ENCODE measurements around the gene ACTR3C.

Gene ACTR3C

GRCh38 chr7:150340875-150341262, 17.5 kb upstream of the ACTR3C start:
- Histone ChIP-seq H3K4me1 (ENCODE audit: control insufficient read depth, insufficient read depth, low read length) (peaks cover 13% of the 10 kb centered on the region), H3K9me3 (ENCODE audit: control insufficient read depth, low read length) (peaks cover 21% of the 10 kb centered on the region), H3K27me3 (replicated peaks; ENCODE audit: control insufficient read depth, insufficient read depth, low read length) (peaks cover 21% of the 10 kb centered on the region), H3K36me3 (ENCODE audit: control insufficient read depth, insufficient read depth, low read length, severe bottlenecking) (no peaks in the 10 kb centered on the region), H3K4me3 (ENCODE audit: low read length) (peak overlapping the region; percentile 47), H3K9ac (ENCODE audit: low read length) (peak overlapping the region; percentile 46)
- no peak for DNase-seq (ENCODE audit: low read depth)

- peaks cover 21% of the 10 kb centered on the region for H3K27me3 ChIP-seq (replicated peaks; ENCODE audit: control insufficient read depth, insufficient read depth, low read length)
- H3K4me3 ChIP-seq (ENCODE audit: low read length): peak overlapping the region; percentile 64
- no peaks in the 10 kb centered on the region for H3K36me3 ChIP-seq (ENCODE audit: control insufficient read depth, insufficient read depth, low read length, severe bottlenecking)
- H3K9me3 ChIP-seq (ENCODE audit: control insufficient read depth, low read length): peaks cover 20% of the 10 kb centered on the region
- H3K4me1 ChIP-seq (ENCODE audit: control insufficient read depth, insufficient read depth, low read length): peaks cover 19% of the 10 kb centered on the region
- no peak overlapping the region for H3K9ac ChIP-seq (ENCODE audit: low read length)
- peak; percentile 23 for DNase-seq (ENCODE audit: low read depth)
Observed at GRCh38 chr7:150340024-150340749, 16.8 kb upstream of the ACTR3C start.

GRCh38 chr7:150339409-150339809, 16.1 kb upstream of the ACTR3C start:
- H3K4me3 ChIP-seq (ENCODE audit: low read length): no peak overlapping the region
- H3K27me3 ChIP-seq (replicated peaks; ENCODE audit: control insufficient read depth, insufficient read depth, low read length): peaks cover 21% of the 10 kb centered on the region
- H3K9me3 ChIP-seq (ENCODE audit: control insufficient read depth, low read length): peaks cover 12% of the 10 kb centered on the region
- no peak overlapping the region for H3K9ac ChIP-seq (ENCODE audit: low read length)
- DNase-seq (ENCODE audit: low read depth): no peak
- H3K4me1 ChIP-seq (ENCODE audit: control insufficient read depth, insufficient read depth, low read length): peaks cover 23% of the 10 kb centered on the region
- no peaks in the 10 kb centered on the region for H3K36me3 ChIP-seq (ENCODE audit: control insufficient read depth, insufficient read depth, low read length, severe bottlenecking)

- H3K9ac ChIP-seq (ENCODE audit: low read length): no peak overlapping the region
- no peak for DNase-seq (ENCODE audit: low read depth)
- peaks cover 29% of the 10 kb centered on the region for H3K27me3 ChIP-seq (replicated peaks; ENCODE audit: control insufficient read depth, insufficient read depth, low read length)
- H3K4me3 ChIP-seq (ENCODE audit: low read length): no peak overlapping the region
- no peaks in the 10 kb centered on the region for H3K36me3 ChIP-seq (ENCODE audit: control insufficient read depth, insufficient read depth, low read length, severe bottlenecking)
- peaks cover 1% of the 10 kb centered on the region for H3K9me3 ChIP-seq (ENCODE audit: control insufficient read depth, low read length)
- H3K4me1 ChIP-seq (ENCODE audit: control insufficient read depth, insufficient read depth, low read length): peaks cover 23% of the 10 kb centered on the region
Observed at GRCh38 chr7:150338166-150338829, 15.0 kb upstream of the ACTR3C start.

- Histone ChIP-seq H3K36me3 (ENCODE audit: control insufficient read depth, insufficient read depth, low read length, severe bottlenecking) (no peaks in the 10 kb centered on the region), H3K9me3 (ENCODE audit: control insufficient read depth, low read length) (no peaks in the 10 kb centered on the region), H3K4me1 (ENCODE audit: control insufficient read depth, insufficient read depth, low read length) (peaks cover 23% of the 10 kb centered on the region), H3K9ac (ENCODE audit: low read length) (no peak overlapping the region), H3K4me3 (ENCODE audit: low read length) (no peak overlapping the region), H3K27me3 (replicated peaks; ENCODE audit: control insufficient read depth, insufficient read depth, low read length) (peaks cover 29% of the 10 kb centered on the region)
- no peak for DNase-seq (ENCODE audit: low read depth)
Observed at GRCh38 chr7:150337659-150338081, 14.3 kb upstream of the ACTR3C start.

- H3K4me1 ChIP-seq (ENCODE audit: control insufficient read depth, insufficient read depth, low read length): peaks cover 23% of the 10 kb centered on the region
- no peaks in the 10 kb centered on the region for H3K36me3 ChIP-seq (ENCODE audit: control insufficient read depth, insufficient read depth, low read length, severe bottlenecking)
- no peaks in the 10 kb centered on the region for H3K9me3 ChIP-seq (ENCODE audit: control insufficient read depth, low read length)
- peaks cover 24% of the 10 kb centered on the region for H3K27me3 ChIP-seq (replicated peaks; ENCODE audit: control insufficient read depth, insufficient read depth, low read length)
- no peak for DNase-seq (ENCODE audit: low read depth)
- H3K9ac ChIP-seq (ENCODE audit: low read length): no peak overlapping the region
- no peak overlapping the region for H3K4me3 ChIP-seq (ENCODE audit: low read length)
Observed at GRCh38 chr7:150337179-150337578, 13.8 kb upstream of the ACTR3C start.

- H3K36me3 ChIP-seq (ENCODE audit: control insufficient read depth, insufficient read depth, low read length, severe bottlenecking): no peaks in the 10 kb centered on the region
- H3K4me3 ChIP-seq (ENCODE audit: low read length): no peak overlapping the region
- H3K4me1 ChIP-seq (ENCODE audit: control insufficient read depth, insufficient read depth, low read length): peaks cover 23% of the 10 kb centered on the region
- H3K9me3 ChIP-seq (ENCODE audit: control insufficient read depth, low read length): no peaks in the 10 kb centered on the region
- peaks cover 20% of the 10 kb centered on the region for H3K27me3 ChIP-seq (replicated peaks; ENCODE audit: control insufficient read depth, insufficient read depth, low read length)
- H3K9ac ChIP-seq (ENCODE audit: low read length): no peak overlapping the region
- DNase-seq (ENCODE audit: low read depth): no peak
Observed at GRCh38 chr7:150336746-150337145, 13.4 kb upstream of the ACTR3C start.

- no peak for DNase-seq (ENCODE audit: low read depth)
- Histone ChIP-seq H3K4me1 (ENCODE audit: control insufficient read depth, insufficient read depth, low read length) (peaks cover 23% of the 10 kb centered on the region), H3K9ac (ENCODE audit: low read length) (peak overlapping the region; percentile 20), H3K4me3 (ENCODE audit: low read length) (no peak overlapping the region), H3K27me3 (replicated peaks; ENCODE audit: control insufficient read depth, insufficient read depth, low read length) (peaks cover 21% of the 10 kb centered on the region), H3K9me3 (ENCODE audit: control insufficient read depth, low read length) (no peaks in the 10 kb centered on the region), H3K36me3 (ENCODE audit: control insufficient read depth, insufficient read depth, low read length, severe bottlenecking) (no peaks in the 10 kb centered on the region)
Observed at GRCh38 chr7:150335774-150336112, 12.4 kb upstream of the ACTR3C start.

GRCh38 chr7:150335108-150335773, 11.9 kb upstream of the ACTR3C start:
- peak; percentile 72 for DNase-seq (ENCODE audit: low read depth)
- H3K4me1 ChIP-seq (ENCODE audit: control insufficient read depth, insufficient read depth, low read length): peaks cover 20% of the 10 kb centered on the region
- peaks cover 24% of the 10 kb centered on the region for H3K27me3 ChIP-seq (replicated peaks; ENCODE audit: control insufficient read depth, insufficient read depth, low read length)
- no peaks in the 10 kb centered on the region for H3K36me3 ChIP-seq (ENCODE audit: control insufficient read depth, insufficient read depth, low read length, severe bottlenecking)
- H3K4me3 ChIP-seq (ENCODE audit: low read length): no peak overlapping the region
- H3K9ac ChIP-seq (ENCODE audit: low read length): peak overlapping the region; percentile 20
- H3K9me3 ChIP-seq (ENCODE audit: control insufficient read depth, low read length): no peaks in the 10 kb centered on the region

GRCh38 chr7:150334108-150334507, 10.8 kb upstream of the ACTR3C start:
- H3K4me1 ChIP-seq (ENCODE audit: control insufficient read depth, insufficient read depth, low read length): peaks cover 14% of the 10 kb centered on the region
- H3K36me3 ChIP-seq (ENCODE audit: control insufficient read depth, insufficient read depth, low read length, severe bottlenecking): no peaks in the 10 kb centered on the region
- DNase-seq (ENCODE audit: low read depth): no peak
- H3K4me3 ChIP-seq (ENCODE audit: low read length): no peak overlapping the region
- H3K27me3 ChIP-seq (replicated peaks; ENCODE audit: control insufficient read depth, insufficient read depth, low read length): peaks cover 15% of the 10 kb centered on the region
- H3K9ac ChIP-seq (ENCODE audit: low read length): no peak overlapping the region
- no peaks in the 10 kb centered on the region for H3K9me3 ChIP-seq (ENCODE audit: control insufficient read depth, low read length)

GRCh38 chr7:150333659-150334058, 10.3 kb upstream of the ACTR3C start:
- Histone ChIP-seq H3K36me3 (ENCODE audit: control insufficient read depth, insufficient read depth, low read length, severe bottlenecking) (no peaks in the 10 kb centered on the region), H3K9ac (ENCODE audit: low read length) (no peak overlapping the region), H3K4me1 (ENCODE audit: control insufficient read depth, insufficient read depth, low read length) (peaks cover 14% of the 10 kb centered on the region), H3K9me3 (ENCODE audit: control insufficient read depth, low read length) (no peaks in the 10 kb centered on the region), H3K4me3 (ENCODE audit: low read length) (no peak overlapping the region), H3K27me3 (replicated peaks; ENCODE audit: control insufficient read depth, insufficient read depth, low read length) (peaks cover 14% of the 10 kb centered on the region)
- no peak for DNase-seq (ENCODE audit: low read depth)
